GM12865 (cell line): Measurements from ENCODE around the gene CST9L.

Experiments used
- DNase-seq: peaks from one replicate; pipeline ENCODE4 v3.0.0; 2010; ENCODE audit warnings: low read depth
- H3K4me3 ChIP-seq: 2 replicates; pipeline ENCODE4 v1.5.1; 2011; ENCODE audit warnings: mild to moderate bottlenecking, low read depth, low read length, control low read depth
- CTCF ChIP-seq: IDR thresholded peaks from 2 replicates; pipeline ENCODE4 v1.5.1; 2011; ENCODE audit warnings: low read length, control low read depth, low read depth, inconsistent platforms; ENCODE audit not compliant: insufficient read depth; ENCODE audit errors: missing control alignments

CST9L gene

GRCh38 chr20:23602241-23602640 is 34.0 kb upstream of the CST9L start:
- no peak for TF ChIP-seq CTCF
- DNase-seq, result no peak
- no peak overlapping the region for H3K4me3 ChIP-seq

DNA sequence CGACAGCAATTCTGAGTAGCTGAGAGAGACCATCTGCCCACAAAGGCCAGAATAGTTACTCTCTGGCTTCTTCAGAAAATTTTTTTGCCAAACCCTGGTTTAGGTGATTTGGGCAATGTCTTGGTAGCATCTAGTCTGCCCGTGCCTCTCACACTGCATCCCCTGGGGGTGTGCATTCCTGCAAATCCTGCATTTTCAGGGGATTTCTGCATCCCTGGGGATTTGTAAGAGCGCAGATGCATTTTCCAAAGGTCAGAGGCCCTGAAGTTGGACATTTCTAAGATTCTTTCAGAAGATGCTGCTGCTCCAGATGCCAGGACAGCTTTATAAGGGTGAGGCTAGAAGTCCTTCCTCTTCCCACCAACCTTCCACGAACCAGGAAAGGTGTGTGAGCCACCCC is 33.4 kb upstream of the CST9L start:
- no peak for DNase-seq
- no peak overlapping the region for H3K4me3 ChIP-seq
- no peak for TF ChIP-seq CTCF

- TF ChIP-seq CTCF, result no peak
- no peak overlapping the region for H3K4me3 ChIP-seq
- DNase-seq, result no peak
Measured at GRCh38 chr20:23598481-23598880, 30.2 kb upstream of the CST9L start.

GRCh38 chr20:23596579-23597250 is 28.4 kb upstream of the CST9L start:
- TF ChIP-seq CTCF, result no peak
- no peak overlapping the region for H3K4me3 ChIP-seq
- DNase-seq, result no peak

DNA sequence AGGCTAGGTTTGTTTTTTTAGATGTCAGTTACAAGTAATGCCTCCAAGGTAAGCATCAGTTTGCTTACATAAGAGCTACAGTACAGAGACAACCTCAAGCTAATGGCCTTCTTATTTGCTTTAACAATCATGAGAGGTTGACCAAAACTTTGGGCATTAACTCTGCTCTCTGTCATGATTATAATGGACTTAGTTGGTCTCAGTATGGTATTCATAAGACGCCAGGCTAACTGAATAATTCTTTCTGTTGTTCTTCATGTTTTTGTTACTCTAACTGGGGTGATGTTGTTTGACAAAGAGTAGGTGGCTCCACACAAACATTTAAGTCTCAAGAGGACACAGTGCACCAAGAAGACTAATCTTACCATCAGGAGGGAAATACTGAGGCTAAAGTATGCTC is 27.7 kb upstream of the CST9L start:
- DNase-seq, result no peak
- no peak overlapping the region for H3K4me3 ChIP-seq
- TF ChIP-seq CTCF, result no peak

- TF ChIP-seq CTCF, result no peak
- no peak overlapping the region for H3K4me3 ChIP-seq
- DNase-seq, result no peak
Measured at GRCh38 chr20:23588434-23589403, 20.4 kb upstream of the CST9L start.
